MG63 (cell line): ENCODE measurements around the gene ALG10B. TPM values are rescaled to one million over a fixed set of nuclear protein-coding genes. Genes with fewer than 3 reads are reported as not detected.
"Not testable (repeated sequence)": the region's sequence is repeated elsewhere in the genome, so short reads cannot be mapped to it uniquely, and the experiment has no call there.

Experiments
- DNase-seq: peaks from one replicate; pipeline ENCODE4 v3.0.0-alpha.2; 2020
- H3K27me3 ChIP-seq: fragments of 250-450 bp; sonication (Bioruptor Pico); 2 replicates; pipeline ENCODE4 v1.5.1; 2020; ENCODE audit warnings: mild to moderate bottlenecking, moderate library complexity
- H3K36me3 ChIP-seq: fragments of 250-450 bp; sonication (Bioruptor Pico); 2 replicates; pipeline ENCODE4 v1.5.1; 2020; ENCODE audit warnings: mild to moderate bottlenecking, moderate library complexity
- H3K4me3 ChIP-seq: fragments of 250-450 bp; sonication (Bioruptor Pico); 2 replicates; pipeline ENCODE4 v1.5.1; 2020; ENCODE audit warnings: mild to moderate bottlenecking, moderate library complexity
- H3K9me3 ChIP-seq: fragments of 250-450 bp; sonication (Bioruptor Pico); 2 replicates; pipeline ENCODE4 v1.5.1; 2020; ENCODE audit warnings: mild to moderate bottlenecking, moderate library complexity
- total RNA-seq: library from RNA; depleted of rRNA; stranded (reverse); fragments of >200 nt; shearing (Covaris generic); gene quantifications from 2 replicates; pipeline ENCODE4 v1.2.3, GENCODE V29; 2014; ENCODE audit warnings: low replicate concordance; rRNA removed

ALG10B gene
- 1.3 and 1.8 TPM in 2 replicates for total RNA-seq

GRCh38 chr12:38316391-38317129 is at the start of gene ALG10B:
Gene ALG10B, plus strand, starts transcription at chr12:38316774. Its CDS starts 120 bp downstream, at chr12:38316894.
- no peaks in the 10 kb centered on the region for H3K27me3 ChIP-seq
- H3K36me3 ChIP-seq: no peaks in the 10 kb centered on the region
- peak within 1 kb of the TSS; percentile 77 for H3K4me3 ChIP-seq
- H3K9me3 ChIP-seq: no peaks in the 10 kb centered on the region
- DNase-seq: peak; percentile 90

GRCh38 chr12:38268612-38269011 is 48.0 kb upstream of the ALG10B start:
- H3K4me3 ChIP-seq: no peak overlapping the region

GRCh38 chr12:38269897-38270296 is 46.7 kb upstream of the ALG10B start:
- Histone ChIP-seq H3K27me3 (no peaks in the 10 kb centered on the region), H3K36me3 (no peaks in the 10 kb centered on the region), H3K4me3 (no peak overlapping the region), H3K9me3 (no peaks in the 10 kb centered on the region)
- DNase-seq: no peak

More at GRCh38 chr12:38268612-38269011, 48.0 kb upstream of the ALG10B start:
- Histone ChIP-seq H3K27me3 (no peaks in the 10 kb centered on the region), H3K9me3 (no peaks in the 10 kb centered on the region), H3K36me3 (no peaks in the 10 kb centered on the region)
- DNase-seq: no peak

- Histone ChIP-seq H3K36me3 (no peaks in the 10 kb centered on the region), H3K9me3 (no peaks in the 10 kb centered on the region), H3K27me3 (no peaks in the 10 kb centered on the region), H3K4me3 (no peak overlapping the region)
- no peak for DNase-seq
These were observed 36.8 kb upstream of the ALG10B start for GRCh38 chr12:38279756-38280155.

GRCh38 chr12:38282886-38283285 is 33.7 kb upstream of the ALG10B start:
- H3K9me3 ChIP-seq: no peaks in the 10 kb centered on the region
- no peak overlapping the region for H3K4me3 ChIP-seq
- H3K27me3 ChIP-seq: no peaks in the 10 kb centered on the region
- no peak for DNase-seq
- no peaks in the 10 kb centered on the region for H3K36me3 ChIP-seq

- Histone ChIP-seq H3K9me3 (no peaks in the 10 kb centered on the region), H3K4me3 (no peak overlapping the region), H3K36me3 (no peaks in the 10 kb centered on the region), H3K27me3 (no peaks in the 10 kb centered on the region)
- no peak for DNase-seq
These were observed 27.2 kb upstream of the ALG10B start for GRCh38 chr12:38289396-38289795.

- no peak overlapping the region for H3K4me3 ChIP-seq
- no peaks in the 10 kb centered on the region for H3K36me3 ChIP-seq
- no peaks in the 10 kb centered on the region for H3K9me3 ChIP-seq
- no peaks in the 10 kb centered on the region for H3K27me3 ChIP-seq
- DNase-seq: no peak
These were observed 25.4 kb upstream of the ALG10B start for GRCh38 chr12:38291160-38291559.

- not testable (repeated sequence) for H3K9me3 ChIP-seq, H3K4me3 ChIP-seq, DNase-seq, H3K27me3 ChIP-seq, H3K36me3 ChIP-seq
These were observed 13.6 kb upstream of the ALG10B start for GRCh38 chr12:38302972-38303371.

GRCh38 chr12:38321966-38322365 is 5.4 kb downstream of the ALG10B start:
- H3K36me3 ChIP-seq, H3K9me3 ChIP-seq, DNase-seq, H3K4me3 ChIP-seq, H3K27me3 ChIP-seq: not testable (repeated sequence)

- Histone ChIP-seq H3K27me3 (no peaks in the 10 kb centered on the region), H3K4me3 (no peak overlapping the region), H3K36me3 (no peaks in the 10 kb centered on the region), H3K9me3 (no peaks in the 10 kb centered on the region)
- no peak for DNase-seq
These were observed 8.3 kb downstream of the ALG10B start for GRCh38 chr12:38324912-38325311.

GRCh38 chr12:38327356-38327755 is 10.8 kb downstream of the ALG10B start:
- Histone ChIP-seq H3K27me3 (no peaks in the 10 kb centered on the region), H3K9me3 (no peaks in the 10 kb centered on the region), H3K4me3 (no peak overlapping the region), H3K36me3 (no peaks in the 10 kb centered on the region)
- no peak for DNase-seq

- Histone ChIP-seq H3K9me3 (no peaks in the 10 kb centered on the region), H3K27me3 (no peaks in the 10 kb centered on the region), H3K36me3 (no peaks in the 10 kb centered on the region), H3K4me3 (no peak overlapping the region)
- no peak for DNase-seq
These were observed 11.8 kb downstream of the ALG10B start for GRCh38 chr12:38328306-38328895.

GRCh38 chr12:38330414-38330813 is 13.8 kb downstream of the ALG10B start:
- not testable (repeated sequence) for H3K27me3 ChIP-seq, H3K9me3 ChIP-seq, H3K4me3 ChIP-seq, DNase-seq, H3K36me3 ChIP-seq

GRCh38 chr12:38332814-38333213 is 16.2 kb downstream of the ALG10B start:
- Histone ChIP-seq H3K36me3 (no peaks in the 10 kb centered on the region), H3K27me3 (no peaks in the 10 kb centered on the region), H3K4me3 (no peak overlapping the region), H3K9me3 (no peaks in the 10 kb centered on the region)
- DNase-seq: no peak

- no peak overlapping the region for H3K4me3 ChIP-seq
- H3K9me3 ChIP-seq: no peaks in the 10 kb centered on the region
- H3K27me3 ChIP-seq: no peaks in the 10 kb centered on the region
- no peaks in the 10 kb centered on the region for H3K36me3 ChIP-seq
- DNase-seq: no peak
These were observed 25.9 kb downstream of the ALG10B start for GRCh38 chr12:38342444-38342843.

- H3K36me3 ChIP-seq, H3K4me3 ChIP-seq, DNase-seq, H3K27me3 ChIP-seq, H3K9me3 ChIP-seq: not testable (repeated sequence)
These were observed 26.7 kb downstream of the ALG10B start for GRCh38 chr12:38343256-38343655.

- H3K4me3 ChIP-seq, H3K36me3 ChIP-seq, DNase-seq, H3K9me3 ChIP-seq, H3K27me3 ChIP-seq: not testable (repeated sequence)
These were observed 27.3 kb downstream of the ALG10B start for GRCh38 chr12:38343916-38344315.
